ENCODE data around the gene ZNF438.
A peak's percentile ranks its signal among the peaks of the same experiment; 100 is the strongest.
"Not testable (repeated sequence)": the region's sequence is repeated elsewhere in the genome, so short reads cannot be mapped to it uniquely, and the experiment has no call there.

ZNF438 gene, protein sequence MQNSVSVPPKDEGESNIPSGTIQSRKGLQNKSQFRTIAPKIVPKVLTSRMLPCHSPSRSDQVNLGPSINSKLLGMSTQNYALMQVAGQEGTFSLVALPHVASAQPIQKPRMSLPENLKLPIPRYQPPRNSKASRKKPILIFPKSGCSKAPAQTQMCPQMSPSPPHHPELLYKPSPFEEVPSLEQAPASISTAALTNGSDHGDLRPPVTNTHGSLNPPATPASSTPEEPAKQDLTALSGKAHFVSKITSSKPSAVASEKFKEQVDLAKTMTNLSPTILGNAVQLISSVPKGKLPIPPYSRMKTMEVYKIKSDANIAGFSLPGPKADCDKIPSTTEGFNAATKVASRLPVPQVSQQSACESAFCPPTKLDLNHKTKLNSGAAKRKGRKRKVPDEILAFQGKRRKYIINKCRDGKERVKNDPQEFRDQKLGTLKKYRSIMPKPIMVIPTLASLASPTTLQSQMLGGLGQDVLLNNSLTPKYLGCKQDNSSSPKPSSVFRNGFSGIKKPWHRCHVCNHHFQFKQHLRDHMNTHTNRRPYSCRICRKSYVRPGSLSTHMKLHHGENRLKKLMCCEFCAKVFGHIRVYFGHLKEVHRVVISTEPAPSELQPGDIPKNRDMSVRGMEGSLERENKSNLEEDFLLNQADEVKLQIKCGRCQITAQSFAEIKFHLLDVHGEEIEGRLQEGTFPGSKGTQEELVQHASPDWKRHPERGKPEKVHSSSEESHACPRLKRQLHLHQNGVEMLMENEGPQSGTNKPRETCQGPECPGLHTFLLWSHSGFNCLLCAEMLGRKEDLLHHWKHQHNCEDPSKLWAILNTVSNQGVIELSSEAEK

DNA sequence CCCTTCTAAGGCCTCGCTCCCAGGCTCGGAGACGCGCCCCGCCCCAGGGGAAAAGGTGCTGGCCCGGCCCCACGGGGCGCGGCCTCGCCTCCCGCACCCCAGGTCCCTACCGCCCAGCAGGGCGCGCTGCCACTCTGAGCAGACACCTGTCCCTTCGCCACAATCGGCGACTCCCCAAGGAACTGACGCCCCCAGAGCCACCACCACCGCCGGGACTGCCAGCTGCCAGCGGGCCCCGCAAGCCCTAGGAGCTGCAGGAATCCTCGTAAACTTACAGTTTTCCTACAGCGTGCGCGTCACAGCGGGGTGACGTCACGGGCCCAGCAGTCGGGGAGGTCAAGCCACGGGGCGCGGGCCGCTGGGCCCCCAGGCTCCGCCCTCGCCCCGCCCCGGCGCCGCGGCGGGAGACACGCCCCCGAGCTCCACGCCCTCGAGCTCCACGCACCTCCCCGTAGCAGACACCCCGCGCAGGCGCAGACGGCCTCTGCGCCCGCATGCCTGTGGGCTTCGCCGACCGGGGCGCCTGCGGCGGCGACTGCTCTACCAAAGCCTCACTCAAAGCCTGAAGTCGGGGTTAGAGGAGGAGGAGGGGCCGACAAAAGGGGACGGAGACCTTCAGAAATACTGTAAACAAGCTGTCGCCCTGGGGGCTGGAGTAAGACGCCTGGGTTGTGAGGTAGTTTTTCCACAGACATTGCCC lies at the start of gene ZNF438:
Gene ZNF438, minus strand, starts transcription at position 308 of the 700 bp plus-strand sequence. CDS start 154,831 bp downstream, outside the sequence.
- peak; percentile 61 for DNase-seq

DNA sequence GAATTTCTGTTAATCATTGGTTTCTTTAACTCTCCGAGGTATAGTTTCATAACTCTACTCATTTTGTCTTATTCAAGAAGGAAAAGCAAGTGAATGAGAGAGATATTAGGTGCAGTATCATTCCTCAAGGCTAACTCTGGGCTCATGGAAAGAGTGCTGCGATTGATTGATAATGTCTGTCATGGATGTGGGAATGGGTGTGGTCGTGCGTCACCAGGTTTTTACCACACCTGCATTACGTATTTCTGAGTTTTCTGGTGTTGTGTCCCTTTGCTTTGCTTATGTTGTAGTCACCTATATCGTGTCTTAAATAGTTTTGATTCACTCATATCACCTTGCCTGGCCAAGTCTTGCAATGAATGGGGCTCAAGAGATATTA lies 44.9 kb upstream of the ZNF438 start:
- no peak for DNase-seq

DNA sequence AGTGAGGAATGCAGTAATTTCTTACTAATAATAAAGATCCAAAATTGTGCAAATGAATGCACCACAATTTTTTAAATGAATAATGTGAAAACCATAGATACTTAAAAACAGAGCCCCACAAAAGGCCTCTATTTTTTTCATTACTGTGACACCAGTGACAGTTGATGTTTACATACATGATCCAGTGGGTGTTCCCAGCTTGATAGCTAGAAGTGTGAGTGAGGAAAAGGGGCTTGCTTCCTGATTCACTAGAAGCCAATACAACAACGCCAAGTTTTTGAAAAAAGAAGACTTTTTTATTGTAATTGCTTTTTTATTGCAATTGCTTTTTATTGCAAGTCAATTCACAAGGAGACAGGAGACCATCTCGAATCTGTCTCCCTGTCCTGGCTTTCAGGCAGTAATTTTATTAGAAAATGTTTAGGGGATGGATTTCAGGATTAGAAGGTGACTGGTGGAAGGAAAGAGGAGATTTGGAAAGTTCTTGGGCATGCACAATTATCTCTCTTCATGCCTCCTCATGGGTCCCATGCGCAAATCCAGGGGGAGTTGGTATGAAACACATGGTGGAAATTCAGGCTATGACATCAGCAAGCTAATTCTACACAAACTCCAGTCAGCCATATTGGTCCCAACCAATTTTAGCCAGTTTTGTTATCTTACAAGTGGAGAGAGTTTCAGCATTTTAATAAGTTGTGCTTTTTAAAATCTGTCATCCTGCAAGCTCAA lies 44.4 kb upstream of the ZNF438 start:
- DNase-seq = no peak

DNA sequence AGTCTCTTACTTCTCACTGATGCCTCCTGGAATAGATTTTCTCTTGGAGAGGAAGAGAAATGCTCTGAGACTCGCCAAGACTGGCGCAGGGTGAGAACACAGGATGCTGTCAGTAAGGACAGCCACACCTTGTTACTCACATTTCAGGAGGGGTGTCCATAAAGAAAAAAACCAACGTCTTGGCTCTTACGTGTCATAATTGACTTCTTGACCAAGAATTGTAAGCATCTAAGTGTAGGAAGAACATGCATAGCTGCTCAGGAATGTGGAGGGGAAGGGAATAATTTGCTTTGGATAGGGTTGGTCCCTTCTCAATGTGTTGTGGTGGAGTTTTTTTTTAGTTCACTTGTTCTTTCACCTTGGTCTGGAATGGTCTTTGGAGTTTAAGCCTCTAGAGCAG lies 43.8 kb upstream of the ZNF438 start:
- DNase-seq = no peak

DNA sequence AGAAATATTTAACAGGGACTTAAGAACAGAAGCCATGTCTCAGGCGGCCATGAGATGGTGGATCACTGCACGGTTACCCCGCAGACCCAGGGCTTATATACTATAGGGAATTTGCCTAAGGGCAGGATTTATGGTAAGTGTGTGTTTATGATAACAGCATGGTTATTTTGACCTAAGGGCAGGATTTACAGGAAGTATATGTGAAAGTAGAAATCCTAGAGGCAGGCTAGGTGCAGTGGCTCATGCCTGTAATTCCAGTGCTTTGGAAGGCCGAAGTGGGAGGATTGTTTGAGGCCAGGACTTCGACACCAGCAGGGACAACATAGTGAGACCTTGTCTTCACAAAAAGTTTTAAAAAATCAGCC lies 43.0 kb upstream of the ZNF438 start:
- no peak for DNase-seq

DNA sequence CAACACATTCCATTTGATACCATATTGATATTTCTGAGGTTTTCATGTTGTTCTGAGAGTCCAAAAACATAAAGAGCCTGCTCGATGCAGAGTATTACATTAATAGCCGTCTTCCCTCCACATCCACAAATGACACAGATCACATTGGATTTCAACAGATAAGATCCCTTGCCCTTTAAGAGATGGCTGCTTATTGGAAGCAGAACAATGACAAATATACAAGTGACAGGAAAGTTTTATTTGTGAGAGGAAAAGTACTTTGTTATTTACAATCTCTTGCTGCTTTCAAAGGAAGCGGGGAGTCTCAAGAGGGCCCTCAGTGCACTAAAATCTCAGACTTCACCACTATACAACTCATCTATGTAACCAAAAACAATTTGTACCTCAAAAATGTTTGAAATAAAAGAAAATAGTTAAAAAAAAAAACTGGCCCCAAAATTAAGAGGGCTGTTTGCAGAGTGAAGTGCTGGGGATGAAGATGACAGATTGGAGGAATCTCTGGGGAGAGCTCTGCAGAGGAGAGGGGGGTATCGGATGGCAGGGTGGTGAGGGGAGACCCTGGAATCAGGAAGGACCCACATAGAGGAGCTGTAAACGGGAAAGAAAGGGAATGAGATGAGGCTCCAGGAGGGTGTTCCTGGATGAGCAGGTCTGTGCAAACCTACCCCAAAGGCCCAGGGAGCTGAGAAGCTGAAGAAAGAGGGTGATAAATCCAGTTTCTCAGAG lies 42.5 kb upstream of the ZNF438 start:
- DNase-seq = no peak

DNA sequence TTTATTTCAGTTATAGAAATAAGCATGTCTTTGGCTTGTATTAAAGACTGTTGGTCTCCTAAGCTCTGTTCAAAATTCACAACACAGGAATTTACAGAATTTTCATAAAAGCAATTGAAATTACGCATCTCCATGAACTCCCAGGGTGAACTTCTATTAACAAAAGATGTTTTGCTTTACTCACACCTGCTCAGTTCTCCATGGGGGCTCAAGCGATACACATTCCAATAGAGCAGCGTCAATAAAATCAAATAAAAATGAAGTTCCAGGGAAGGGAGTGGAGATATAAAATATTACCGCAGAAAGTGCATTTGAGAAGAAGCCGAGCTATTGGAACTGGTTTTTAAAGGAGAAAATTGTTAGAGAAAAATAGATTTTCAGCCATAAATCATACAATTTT lies 41.5 kb upstream of the ZNF438 start:
- no peak for DNase-seq

DNA sequence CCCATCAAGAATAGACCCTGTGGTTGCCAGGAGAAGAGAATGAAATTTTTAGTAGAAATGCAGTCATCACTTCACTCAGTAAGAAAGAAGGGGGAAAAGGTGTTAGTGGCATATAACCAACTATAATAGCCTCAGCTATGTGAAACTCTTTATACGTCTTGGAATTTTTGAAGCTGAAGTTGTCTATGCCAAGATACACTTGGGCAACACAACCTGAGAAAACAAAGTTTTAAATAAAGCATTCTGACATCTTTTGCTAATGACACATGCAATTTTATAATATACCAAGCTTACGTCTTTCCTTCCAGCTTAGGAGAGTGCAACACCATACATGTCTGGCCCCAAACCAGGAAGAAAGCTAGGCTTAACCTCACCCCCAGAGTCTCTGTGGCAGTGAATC lies 40.8 kb upstream of the ZNF438 start:
- DNase-seq = no peak

DNA sequence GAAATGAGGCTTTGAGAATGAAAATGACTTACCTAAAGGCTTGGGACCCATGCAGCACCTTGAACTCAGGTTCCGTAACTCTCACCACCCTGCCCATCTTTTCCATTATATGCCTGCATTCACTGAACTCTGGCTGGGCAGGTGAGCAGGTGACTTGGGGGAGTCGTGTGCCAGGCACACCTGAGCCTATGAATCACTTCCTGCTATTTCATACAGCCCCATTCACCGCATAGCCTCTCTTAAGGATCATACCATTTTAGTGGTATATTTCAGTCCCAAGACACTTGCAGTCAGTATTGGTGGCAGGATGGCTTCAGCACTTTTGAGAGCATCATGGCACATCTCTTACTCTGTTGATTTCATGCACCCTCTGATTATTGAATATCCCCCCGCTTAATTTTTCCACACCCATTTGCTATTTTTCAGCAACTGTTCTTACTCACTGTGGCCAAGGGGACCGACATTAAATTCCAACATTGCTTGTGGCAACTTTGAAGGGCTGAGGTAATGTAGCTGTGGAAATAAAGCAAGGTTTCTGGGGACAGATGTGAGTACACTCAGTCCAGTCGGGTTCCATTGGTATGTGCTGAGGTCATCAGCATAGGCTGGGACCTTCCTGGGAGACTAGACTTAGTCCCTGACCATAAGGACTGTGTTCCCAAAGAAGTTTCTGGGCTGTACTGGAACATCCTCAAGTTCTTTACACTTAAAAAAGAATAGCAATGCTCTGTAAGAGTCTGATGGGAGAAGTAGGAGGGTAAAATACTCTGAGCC lies 39.8 kb upstream of the ZNF438 start:
- DNase-seq = no peak

DNA sequence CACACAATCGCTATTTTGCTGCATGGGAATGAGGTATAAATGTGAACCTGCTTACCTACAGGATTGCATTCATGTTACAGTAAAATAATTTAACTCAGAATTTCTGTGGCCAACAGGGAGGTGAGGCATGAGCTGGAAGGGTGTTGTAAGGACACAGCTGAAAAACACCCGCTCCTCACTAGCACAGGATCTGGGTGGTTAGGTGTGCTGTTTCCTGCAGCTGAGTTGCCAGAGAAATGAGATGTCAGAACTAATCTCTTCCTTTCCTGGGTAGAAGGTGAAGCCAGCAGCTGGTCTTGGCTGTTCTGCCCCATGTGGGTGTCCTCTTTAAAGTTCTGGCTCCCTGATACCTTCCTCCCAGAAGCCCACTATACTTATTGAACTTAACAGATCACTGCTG lies 39.0 kb upstream of the ZNF438 start:
- no peak for DNase-seq

DNA sequence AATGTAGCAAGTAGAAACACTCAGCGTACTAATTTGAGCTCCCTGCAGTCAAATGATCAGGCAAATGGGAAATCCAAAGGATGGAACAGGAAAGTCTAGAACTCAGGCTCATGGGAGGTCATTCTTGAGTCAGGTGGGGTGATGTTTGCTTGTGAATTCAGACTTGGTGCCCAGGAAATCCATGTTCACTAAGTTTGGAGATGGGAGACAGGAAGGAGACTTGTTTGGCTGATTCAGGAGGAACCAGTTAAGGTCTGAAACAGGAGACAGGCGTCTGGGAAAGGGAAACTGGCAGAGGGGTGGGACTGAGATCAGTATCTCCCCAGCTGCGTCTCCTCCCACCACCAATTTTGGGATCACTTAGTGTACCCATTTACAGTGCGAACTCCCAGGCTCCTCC lies 38.4 kb upstream of the ZNF438 start:
- no peak for DNase-seq

DNA sequence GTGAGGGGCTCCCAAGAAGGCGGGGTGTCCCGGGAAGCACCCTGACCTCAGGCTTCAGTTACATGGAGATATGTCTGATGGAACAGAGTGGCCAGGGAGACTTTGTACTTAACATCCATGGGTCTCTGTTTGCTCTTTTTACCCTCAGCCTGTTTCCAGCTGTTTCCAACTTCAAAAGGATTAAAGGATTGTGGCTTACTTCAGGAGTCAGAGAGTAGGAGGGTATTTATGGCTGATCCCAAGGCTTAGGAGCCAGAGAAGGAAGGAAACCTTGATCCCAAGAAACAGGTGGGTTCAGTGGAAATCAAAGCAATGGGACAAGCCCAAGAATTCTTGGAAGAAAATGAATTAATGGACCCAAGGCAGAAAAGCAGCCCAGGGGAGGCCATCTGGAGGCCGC lies 37.7 kb upstream of the ZNF438 start:
- no peak for DNase-seq

DNA sequence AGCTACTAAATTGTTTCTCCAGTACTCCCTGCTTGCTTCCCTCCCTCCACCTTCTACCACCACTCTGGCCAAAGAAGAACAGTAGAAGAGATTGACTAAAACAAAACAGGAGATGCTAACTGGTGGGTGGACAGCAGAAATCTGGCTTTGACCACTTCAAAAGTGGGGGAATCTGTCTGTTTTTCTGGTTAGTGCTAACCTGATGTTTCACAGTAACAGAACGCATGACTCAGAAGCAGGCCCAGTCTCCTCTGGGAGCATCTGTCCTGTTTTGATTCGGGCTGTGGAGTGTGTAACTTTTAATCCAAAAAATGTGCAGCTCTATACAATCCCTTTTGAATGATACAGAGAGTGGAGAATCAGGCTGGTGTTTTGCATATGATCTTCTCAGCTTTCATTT lies 32.7 kb upstream of the ZNF438 start:
- DNase-seq = no peak

DNA sequence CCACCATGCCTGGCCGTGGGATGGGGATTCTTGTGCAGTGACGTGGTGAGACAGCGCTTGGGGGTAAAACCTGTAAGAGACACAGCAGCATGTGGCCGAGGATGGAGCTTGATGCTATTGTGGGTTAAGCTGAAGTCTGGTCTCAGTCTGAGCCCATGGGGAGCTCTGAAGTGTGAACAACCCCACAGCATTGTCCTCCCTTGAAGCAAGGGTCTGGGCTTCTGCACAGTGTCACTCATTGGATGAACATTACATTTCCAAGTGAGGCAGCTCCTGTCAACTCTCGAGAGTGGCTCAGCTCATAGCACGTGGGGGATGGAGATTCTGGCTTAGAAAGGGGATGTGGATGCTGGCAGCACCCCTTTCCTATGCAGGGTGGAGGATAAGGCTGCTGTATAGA lies 32.2 kb upstream of the ZNF438 start:
- no peak for DNase-seq

DNA sequence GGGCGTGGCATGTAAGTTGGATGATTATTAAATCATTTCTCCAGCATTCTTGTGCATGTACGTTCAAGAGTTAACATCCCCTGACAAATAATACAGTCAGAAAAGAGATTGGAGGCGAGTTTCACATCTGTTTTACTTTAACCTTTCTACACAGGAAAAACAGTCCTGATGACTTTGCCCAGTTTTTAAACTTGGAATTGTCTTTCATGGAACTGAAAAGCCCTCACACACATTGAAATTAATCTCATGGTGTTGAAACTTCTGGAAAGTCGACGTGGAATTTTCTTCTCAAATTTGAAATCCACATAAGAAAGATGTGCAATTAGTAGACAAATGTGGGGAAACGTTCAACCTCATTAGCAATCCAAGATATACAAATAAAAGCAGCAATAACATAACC lies 31.2 kb upstream of the ZNF438 start:
- DNase-seq = no peak

DNA sequence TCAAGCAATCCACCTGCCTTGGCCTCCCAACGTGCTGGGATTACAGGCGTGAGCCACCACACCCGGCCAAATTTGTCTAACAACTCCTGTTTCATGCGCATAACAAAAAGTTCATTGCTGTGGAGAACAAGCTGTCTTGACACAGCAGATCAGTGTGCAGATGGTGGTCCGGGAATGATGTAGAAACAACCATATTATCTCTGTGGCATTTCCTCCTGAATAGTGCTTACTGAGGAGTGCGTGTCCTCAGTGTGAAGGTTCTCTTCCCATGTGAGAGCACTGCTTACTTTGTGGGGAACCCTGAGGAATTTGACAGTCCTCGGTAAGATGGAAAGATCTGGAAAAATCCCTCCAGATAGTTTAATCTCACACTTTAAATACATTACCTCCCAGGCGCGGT lies 30.3 kb upstream of the ZNF438 start:
- no peak for DNase-seq

DNA sequence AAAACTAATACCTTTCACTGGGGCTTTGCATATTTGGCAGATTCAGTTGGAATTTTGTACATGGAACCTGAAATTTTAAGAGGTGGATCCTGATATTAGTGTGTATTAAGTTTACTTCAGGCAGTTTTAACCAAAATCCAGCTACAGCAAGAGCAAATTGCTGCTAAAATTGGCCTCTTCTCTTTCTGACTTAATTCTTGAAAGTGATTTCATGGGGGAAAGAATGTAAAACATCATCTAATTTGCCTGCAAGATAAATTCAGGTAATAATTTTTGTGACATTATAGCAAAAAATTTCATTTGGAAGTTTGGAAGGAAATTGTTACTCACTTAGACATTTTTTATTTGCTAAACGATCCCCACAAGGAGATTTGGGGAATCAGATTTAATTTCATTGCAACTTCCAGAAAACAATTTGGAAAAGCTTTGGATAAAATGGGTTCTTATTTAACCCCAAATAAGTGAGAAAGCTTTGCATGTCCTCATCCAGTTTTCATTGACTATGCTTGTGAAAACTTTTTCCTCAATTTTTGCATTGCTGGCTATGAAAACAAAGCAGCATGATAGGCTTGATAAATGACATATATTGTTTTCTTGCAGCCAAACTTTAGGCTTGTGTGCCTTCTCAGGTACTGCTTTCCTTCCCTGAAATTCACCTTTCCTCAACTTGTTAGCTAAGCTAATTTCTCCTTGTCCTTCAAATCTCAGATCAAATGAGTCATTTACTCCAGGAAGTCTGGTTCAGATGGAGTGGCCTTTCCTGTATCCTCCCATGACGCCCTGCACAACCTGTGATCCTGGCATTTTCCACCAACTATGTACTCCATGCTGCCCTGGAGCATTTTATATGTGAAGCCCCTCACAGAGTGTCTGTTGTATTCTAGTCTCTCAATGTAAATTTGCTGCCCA lies 27.4 kb upstream of the ZNF438 start:
- DNase-seq = no peak

DNA sequence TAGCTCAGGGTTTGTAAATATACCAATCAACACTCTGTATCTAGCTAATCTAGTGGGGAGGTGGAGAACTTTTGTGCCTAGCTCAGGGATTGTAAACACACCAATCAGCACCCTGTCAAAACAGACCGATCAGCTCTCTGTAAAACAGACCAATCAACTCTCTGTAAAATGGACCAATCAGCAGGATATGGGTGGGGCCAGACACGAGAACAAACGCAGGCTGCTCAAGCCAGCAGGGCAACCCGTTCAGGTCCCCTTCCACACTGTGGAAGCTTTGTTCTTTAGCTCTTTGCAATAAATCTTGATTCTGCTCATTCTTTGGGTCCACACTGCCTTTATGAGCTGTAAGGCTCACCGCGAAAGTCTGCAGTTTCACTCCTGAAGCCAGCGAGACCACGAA lies 25.0 kb upstream of the ZNF438 start:
- not testable (repeated sequence) for DNase-seq

DNA sequence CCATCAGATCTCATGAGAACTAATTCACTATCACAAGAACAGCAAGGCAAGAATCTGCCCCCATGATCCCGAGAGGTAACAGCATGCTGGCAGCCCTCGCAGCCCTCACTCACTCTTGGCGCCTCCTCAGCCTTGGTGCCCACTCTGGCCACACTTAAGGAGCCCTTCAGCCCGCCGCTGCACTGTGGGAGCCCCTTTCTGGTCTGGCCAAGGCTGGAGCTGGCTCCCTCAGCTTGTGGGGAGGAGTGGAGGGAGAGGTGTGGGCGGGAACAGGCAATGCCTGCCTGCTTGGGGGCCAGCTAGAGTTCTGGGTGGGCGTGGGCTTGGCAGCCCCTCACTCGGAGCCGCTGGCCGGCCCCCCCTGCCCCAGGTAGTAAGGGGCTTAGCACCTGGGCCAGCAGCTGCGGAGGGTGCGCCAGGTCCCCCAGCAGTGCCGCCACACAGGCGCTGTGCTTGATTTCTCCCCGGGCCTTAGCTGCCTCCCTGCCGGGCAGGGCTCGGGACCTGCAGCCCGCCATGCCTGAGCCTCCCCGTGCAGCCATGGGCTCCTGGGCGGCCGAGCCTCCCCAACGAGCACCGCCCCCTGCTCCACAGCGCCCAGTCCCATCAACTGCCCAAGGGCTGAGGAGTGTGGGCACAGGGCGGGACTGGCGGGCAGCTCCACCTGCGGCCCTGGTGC lies 24.0 kb upstream of the ZNF438 start:
- DNase-seq = no peak

DNA sequence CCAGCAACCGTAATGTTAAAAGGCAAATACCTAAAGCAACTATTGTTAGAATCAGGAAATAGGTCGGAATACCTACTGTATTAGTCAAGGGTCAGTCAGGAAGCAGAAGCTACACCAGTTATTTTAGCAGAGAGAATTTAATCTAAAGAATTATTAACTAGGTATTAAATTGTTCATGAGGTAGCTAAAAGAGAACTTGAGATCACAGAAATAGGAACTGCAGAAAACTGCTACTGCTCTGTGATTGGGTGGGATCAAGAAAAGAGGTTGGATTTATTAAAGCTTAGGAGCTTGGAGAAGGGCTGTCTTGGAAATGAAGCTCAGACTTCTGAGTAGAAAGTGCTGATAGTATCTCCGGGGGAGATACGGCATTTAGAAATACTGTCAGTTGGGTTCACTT lies 20.0 kb upstream of the ZNF438 start:
- DNase-seq = no peak

Data from NCI-H1694 (cell line).